Cardiac muscle cell (in vitro differentiated cells and primary cell): ENCODE results near the gene PPP1R15B. TPM values are rescaled to one million over a fixed set of nuclear protein-coding genes. Genes with fewer than 3 reads are reported as not detected.

Source experiments
- DNase-seq, 2 donors: peaks; one replicate each; pipeline versions ENCODE4 v3.0.0 to v3.0.0-alpha.2; 2010 to 2017; ENCODE audit warnings: low read depth in 1 of 2, low spot score in 1 of 2
- H3K27ac ChIP-seq: fragments of 200-600 bp; sonication (generic); 2 replicates; pipeline ENCODE4 v1.5.1; 2016
- H3K27me3 ChIP-seq: fragments of 200-600 bp; sonication (generic); 2 replicates; pipeline ENCODE4 v1.6.0; 2016; ENCODE audit warnings: control low read depth
- H3K36me3 ChIP-seq: fragments of 200-600 bp; sonication (generic); 2 replicates; pipeline ENCODE4 v1.5.1; 2016; ENCODE audit warnings: control low read depth
- H3K4me1 ChIP-seq: fragments of 200-600 bp; sonication (generic); 2 replicates; pipeline ENCODE4 v1.8.1; 2017; ENCODE audit warnings: low read depth, mild to moderate bottlenecking, mixed run types
- H3K4me3 ChIP-seq: fragments of 200-600 bp; sonication (generic); 2 replicates; pipeline ENCODE4 v1.5.1; 2016; ENCODE audit warnings: mild to moderate bottlenecking
- H3K9me3 ChIP-seq: fragments of 200-600 bp; sonication (generic); 2 replicates; pipeline ENCODE4 v1.5.1; 2017; ENCODE audit warnings: low read depth, mild to moderate bottlenecking, control low read depth
- CTCF ChIP-seq: IDR thresholded peaks from 2 replicates; pipeline ENCODE4 v1.5.1; 2012; ENCODE audit warnings: low read depth, mild to moderate bottlenecking, low read length
- polyA plus RNA-seq: library from polyadenylated mRNA; unstranded; fragments of >200 nt; fragmentation: Nextera tagmentation; extraction: Ambion mirVana; gene quantifications from 2 replicates; pipeline ENCODE4 v1.2.1, GENCODE V29; 2016
- total RNA-seq: library from RNA; depleted of rRNA; stranded (reverse); fragments of >200 nt; gene quantifications from 2 replicates; pipeline ENCODE4 v1.2.3, GENCODE V29; 2016

Gene PPP1R15B
- total and polyA plus RNA-seq, 2 experiments from 2014 or later = 19.8 to 24.9 TPM

GRCh38 chr1:204361781-204362180 is 49.8 kb downstream of the PPP1R15B start:
- DNase-seq = no peak

GRCh38 chr1:204361341-204361771 is 50.3 kb downstream of the PPP1R15B start:
- H3K27me3 ChIP-seq = no peaks in the 10 kb centered on the region
- H3K36me3 ChIP-seq = no peaks in the 10 kb centered on the region
- no peak for TF ChIP-seq CTCF
- no peak overlapping the region for H3K4me3 ChIP-seq
- peak overlapping the region; percentile 77 for H3K27ac ChIP-seq
- peaks cover 58% of the 10 kb centered on the region for H3K4me1 ChIP-seq
- no peaks in the 10 kb centered on the region for H3K9me3 ChIP-seq
- DNase-seq = peak in 1 of 2 donors; percentile 37

More at GRCh38 chr1:204361781-204362180, 49.8 kb downstream of the PPP1R15B start:
- Histone ChIP-seq H3K4me3 (no peak overlapping the region), H3K27me3 (no peaks in the 10 kb centered on the region), H3K4me1 (peaks cover 58% of the 10 kb centered on the region), H3K27ac (peak overlapping the region; percentile 77), H3K36me3 (no peaks in the 10 kb centered on the region), H3K9me3 (no peaks in the 10 kb centered on the region)
- no peak for TF ChIP-seq CTCF

GRCh38 chr1:204360314-204360713 is 51.3 kb downstream of the PPP1R15B start:
- no peaks in the 10 kb centered on the region for H3K9me3 ChIP-seq
- no peak overlapping the region for H3K4me3 ChIP-seq
- H3K27me3 ChIP-seq = no peaks in the 10 kb centered on the region
- no peak for TF ChIP-seq CTCF
- peak overlapping the region; percentile 77 for H3K27ac ChIP-seq
- no peaks in the 10 kb centered on the region for H3K36me3 ChIP-seq
- H3K4me1 ChIP-seq = peaks cover 58% of the 10 kb centered on the region
- DNase-seq = no peak

- TF ChIP-seq CTCF = peak; percentile 50
- peak within 1 kb of the TSS; percentile 9 for H3K4me3 ChIP-seq
- DNase-seq = peak; percentile 57 to 61
Observed at GRCh38 chr1:204359474-204360255, 52.0 kb downstream of the PPP1R15B start, which contains the start of gene PLEKHA6. Gene PLEKHA6, minus strand, starts transcription at chr1:204359929. Its CDS starts 86,202 bp downstream, at chr1:204273727.

GRCh38 chr1:204359131-204359473 is 52.5 kb downstream of the PPP1R15B start:
- Histone ChIP-seq H3K27ac (peak overlapping the region; percentile 77), H3K4me3 (peak overlapping the region; percentile 9), H3K27me3 (no peaks in the 10 kb centered on the region), H3K9me3 (no peaks in the 10 kb centered on the region), H3K36me3 (no peaks in the 10 kb centered on the region), H3K4me1 (peaks cover 58% of the 10 kb centered on the region)
- DNase-seq = no peak
- TF ChIP-seq CTCF = no peak

More at GRCh38 chr1:204359474-204360255, 52.0 kb downstream of the PPP1R15B start, which contains the start of gene PLEKHA6:
- H3K27ac ChIP-seq = peak within 1 kb of the TSS; percentile 77
- H3K4me1 ChIP-seq = peaks cover 58% of the 10 kb centered on the region
- H3K27me3 ChIP-seq = no peaks in the 10 kb centered on the region
- no peaks in the 10 kb centered on the region for H3K9me3 ChIP-seq
- no peaks in the 10 kb centered on the region for H3K36me3 ChIP-seq
